NCI-H1694 treated with DMSO at 0.1 percent for 48 hours (cell line): ENCODE results near the gene ATP9B.

Experiments
- DNase-seq: peaks from one replicate; lab custom pipeline; 2025; lab: John Stamatoyannopoulos, UW

Gene ATP9B

DNA sequence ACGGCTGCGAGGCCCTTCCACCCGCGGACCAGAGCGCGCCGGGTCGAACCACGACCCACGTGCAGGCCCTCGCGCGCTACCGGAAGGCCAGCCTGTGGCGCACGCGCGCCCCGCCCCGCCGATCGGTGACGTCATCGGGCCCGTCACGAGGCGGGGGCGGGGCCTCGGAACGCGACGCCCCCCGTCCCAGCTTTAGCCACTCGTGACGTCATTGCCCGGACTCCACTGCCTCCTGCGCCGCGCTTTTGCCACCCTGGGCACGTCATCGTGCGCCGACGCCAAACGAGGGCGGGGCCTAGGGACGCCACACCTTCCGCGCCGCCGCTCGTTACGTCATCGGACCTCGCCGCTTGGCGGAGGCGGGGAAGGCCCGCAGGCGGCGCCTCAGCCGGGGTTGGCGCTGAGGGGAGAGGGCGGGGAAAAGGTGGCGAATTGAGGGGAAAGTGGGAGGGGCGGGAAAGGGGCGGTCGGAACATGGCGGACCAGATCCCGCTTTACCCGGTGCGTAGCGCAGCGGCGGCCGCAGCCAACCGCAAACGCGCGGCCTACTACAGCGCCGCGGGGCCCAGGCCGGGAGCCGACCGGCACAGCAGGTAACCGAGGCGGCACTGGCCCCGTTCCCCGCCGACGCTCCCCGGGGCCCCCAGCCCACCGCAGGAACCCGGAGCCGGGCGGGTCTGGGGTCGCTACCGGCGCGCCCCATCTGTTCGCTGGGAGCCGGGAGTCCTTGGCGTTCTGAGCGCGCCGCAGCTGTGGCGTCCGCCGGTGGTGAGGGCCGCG, at the start of gene ATP9B:
Gene ATP9B (plus strand): TSS at position 458 of the 780 bp plus-strand sequence. CDS start 17 bp downstream, at position 475.
- DNase-seq: peak; percentile 65

DNA sequence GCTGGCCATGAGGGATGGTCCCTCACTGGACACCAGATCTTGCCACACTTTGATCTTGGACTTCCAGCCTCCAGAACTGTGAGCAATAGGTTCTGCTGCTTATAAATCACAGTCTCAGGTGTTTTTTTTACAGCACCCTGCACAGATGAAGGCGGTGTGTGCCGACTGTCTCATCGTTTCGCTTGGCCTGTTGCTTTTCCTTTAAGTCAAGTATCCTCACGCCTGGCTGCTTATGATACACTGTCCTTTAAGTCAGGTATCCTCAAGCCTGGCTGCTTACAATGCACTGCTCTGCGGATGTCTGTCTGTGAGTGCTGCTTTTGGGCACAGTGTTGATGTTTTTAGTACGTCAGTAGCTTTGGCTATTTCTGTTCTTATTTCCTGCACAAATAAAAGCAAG, 49.3 kb upstream of the ATP9B start:
- no peak for DNase-seq

GRCh38 chr18:79022603-79023002, 46.6 kb upstream of the ATP9B start:
- no peak for DNase-seq

DNA sequence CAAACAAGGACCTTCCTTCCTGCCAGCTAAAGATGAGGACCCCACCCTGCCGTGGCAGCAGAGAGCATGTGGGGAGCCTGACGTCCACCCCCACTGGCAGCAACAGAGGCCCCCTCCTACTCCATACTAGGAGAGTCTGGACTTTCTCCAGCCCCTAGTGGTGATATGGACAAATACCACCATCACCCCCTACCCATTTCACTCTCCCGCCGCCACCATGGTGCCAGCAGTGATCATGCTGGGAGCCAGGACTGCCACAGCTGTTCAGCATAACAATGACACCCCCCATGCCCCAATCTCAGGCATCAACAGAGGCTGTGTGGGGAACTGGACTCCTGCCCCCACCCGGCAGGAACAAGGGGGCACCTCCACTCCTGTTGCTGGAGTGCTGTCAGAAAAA, 42.7 kb upstream of the ATP9B start:
- DNase-seq: no peak

DNA sequence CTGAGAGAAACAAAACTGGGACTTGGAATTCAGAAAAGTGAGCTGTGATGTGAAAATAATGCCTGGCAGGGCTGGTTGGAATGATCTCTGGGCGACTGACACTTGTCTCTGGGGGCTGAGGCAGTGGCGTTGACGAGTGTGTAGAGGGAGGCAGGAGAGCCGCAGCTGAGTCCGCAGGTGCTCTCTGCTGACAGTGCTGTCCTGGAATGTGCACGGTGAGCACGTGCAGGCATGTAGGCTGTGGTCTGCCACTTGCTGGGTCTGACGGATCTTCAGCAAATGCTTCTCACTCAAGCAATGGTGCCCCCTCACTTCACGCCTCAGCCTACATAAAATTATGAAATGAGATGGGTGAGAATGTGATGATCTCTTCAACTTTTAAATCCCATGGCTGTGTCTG, 38.5 kb upstream of the ATP9B start:
- no peak for DNase-seq

DNA sequence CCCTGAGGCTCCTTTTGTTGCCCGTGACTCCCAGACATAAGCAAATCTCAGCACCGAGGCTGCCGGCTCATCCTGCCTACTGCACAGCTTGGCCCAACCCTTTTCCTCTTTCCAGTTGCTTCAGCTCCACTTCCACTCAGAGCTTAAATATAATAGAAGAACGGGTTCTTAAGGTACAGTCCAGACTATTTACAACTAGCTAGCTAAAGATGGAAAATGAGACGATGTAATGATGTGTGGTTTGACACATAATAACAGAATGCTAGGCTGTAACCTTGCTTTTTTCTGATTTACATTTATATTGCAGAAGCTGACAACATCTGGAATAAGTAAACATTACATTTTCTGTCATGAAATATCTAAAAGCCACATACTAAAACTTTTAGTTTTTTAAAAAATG, 26.9 kb upstream of the ATP9B start:
- DNase-seq: no peak

DNA sequence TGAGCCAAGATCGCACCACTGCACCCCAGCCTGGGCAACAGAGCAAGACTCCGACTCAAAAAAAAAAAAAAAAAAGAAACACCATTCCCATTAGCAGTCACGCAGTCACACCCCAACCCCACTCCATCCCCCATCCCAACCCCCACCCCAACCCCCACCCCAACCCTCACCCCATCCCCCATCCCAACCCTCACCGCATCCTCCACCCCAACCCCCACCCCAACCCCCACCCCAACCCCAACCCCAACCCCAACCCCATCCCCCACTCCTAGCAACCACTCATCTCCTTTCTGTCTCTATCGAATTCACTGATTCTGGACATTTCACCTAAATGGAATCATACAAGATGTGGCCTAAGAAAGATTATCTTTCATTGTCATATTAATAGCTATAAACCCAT, 25.9 kb upstream of the ATP9B start:
- DNase-seq: no peak

- no peak for DNase-seq
Observed at GRCh38 chr18:79046522-79046921, 22.7 kb upstream of the ATP9B start.

GRCh38 chr18:79047556-79048244, 21.5 kb upstream of the ATP9B start:
- DNase-seq: no peak

DNA sequence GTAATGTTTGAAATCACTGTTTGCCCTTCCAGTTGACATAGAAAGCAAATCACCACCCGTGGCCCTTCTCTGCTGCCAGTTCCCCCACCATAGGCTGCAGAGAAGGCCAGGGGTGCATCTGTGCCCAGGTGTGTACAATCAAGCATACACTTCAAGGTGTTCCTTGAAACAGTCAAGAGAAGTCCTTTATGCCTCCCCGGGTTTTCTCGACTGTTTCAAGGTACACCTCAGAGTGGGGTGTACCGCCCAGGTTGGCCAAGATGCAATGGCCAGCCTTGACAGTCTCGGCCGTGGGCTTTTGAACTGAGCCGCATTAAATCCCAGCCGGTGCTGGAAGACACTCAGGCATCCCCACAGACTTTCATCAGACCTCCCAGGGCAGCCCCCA, 21.0 kb upstream of the ATP9B start:
- DNase-seq: no peak

DNA sequence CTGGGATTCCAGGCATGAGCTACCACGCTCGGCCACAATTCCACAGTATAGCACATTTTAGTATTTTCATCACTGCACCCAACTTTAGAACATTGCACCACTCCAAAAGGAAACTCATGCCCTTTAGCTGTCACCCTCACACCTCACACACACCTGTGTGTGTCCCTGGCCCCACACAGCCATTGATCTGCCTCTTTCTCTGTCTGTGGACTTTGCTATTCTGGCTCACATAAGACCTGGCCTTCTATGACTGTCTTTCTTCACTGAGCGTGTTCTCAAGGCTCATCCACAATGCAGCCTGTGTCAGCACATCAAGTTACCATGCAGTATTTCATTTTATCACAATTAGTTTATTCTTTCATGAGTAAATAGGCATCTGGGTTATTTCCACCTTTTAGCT, 19.7 kb upstream of the ATP9B start:
- no peak for DNase-seq

DNA sequence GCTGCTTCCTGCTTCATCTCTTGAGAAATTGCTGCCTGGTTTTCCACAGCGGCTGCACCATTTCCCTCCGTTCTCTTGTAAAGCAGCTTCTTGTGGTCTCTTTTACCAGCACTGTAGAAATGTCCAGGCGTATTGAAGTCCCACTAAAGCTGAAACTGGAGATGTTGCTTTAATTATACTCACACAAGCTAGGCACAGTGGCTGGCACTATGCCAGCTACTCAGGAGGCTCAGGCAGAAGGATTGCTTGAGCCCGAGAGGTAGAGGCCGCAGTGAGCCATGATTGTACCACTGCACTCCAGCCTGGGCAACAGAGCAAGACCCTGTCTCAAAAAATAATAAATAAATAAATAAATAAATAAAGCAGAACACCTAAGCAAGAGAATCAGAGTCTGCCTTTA, 19.2 kb upstream of the ATP9B start:
- DNase-seq: no peak

DNA sequence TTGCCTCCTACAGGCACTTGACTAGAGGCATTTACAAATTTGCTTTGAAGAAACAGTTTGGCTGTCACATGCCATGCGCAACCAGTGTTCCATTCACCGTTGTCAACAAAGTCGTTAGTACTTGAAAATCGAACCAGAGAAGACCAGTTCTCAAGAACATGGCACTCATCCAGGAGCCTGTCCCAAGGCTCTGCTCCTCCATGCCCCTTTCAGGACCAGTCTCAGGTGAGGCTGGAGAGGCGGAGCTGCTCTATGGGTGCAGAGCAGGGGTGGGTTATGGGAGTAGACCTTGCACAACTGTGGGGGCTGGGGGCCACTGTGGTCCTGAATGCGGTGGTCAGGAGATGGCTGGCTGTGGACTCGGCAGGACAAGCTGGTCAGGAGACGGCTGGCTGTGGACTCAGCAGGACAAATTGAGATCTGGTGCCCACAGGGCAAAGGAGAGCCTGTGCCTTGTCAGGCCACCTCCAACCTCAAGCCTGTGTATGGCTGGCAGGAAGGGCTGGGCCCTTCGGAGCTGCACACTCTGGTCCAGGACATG, 12.3 kb upstream of the ATP9B start:
- no peak for DNase-seq

- no peak for DNase-seq
Observed at GRCh38 chr18:79058007-79058406, 11.2 kb upstream of the ATP9B start.

GRCh38 chr18:79062806-79063205, 6.4 kb upstream of the ATP9B start:
- no peak for DNase-seq

- no peak for DNase-seq
Observed at GRCh38 chr18:79064228-79064627, 5.0 kb upstream of the ATP9B start.

GRCh38 chr18:79065802-79066201, 3.4 kb upstream of the ATP9B start:
- no peak for DNase-seq

GRCh38 chr18:79067611-79068010, 1.6 kb upstream of the ATP9B start:
- DNase-seq: no peak

- no peak for DNase-seq
Observed at GRCh38 chr18:79068341-79068936, 755 bp upstream of the ATP9B start.

DNA sequence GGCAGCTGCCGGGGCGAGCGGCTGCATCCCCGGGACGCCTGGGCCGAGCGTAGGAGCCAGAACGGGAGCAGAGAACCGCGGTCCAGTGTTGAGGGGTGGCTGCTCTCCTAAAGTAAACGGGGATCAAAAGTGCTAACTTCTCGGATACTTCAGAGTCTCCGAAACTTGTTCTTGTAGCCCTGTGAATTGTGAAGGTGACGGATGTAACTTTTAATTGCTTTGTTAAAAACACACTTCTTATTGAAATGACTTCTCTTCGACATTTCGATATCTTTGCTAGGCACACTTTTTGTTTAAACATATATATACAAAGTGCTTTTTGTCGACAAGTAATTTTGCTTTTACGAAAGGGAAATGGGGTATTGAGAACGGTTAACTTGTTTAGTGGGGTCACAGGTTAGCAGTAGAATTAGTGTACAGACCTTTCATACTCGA, 540 bp downstream of the ATP9B start:
- no peak for DNase-seq

DNA sequence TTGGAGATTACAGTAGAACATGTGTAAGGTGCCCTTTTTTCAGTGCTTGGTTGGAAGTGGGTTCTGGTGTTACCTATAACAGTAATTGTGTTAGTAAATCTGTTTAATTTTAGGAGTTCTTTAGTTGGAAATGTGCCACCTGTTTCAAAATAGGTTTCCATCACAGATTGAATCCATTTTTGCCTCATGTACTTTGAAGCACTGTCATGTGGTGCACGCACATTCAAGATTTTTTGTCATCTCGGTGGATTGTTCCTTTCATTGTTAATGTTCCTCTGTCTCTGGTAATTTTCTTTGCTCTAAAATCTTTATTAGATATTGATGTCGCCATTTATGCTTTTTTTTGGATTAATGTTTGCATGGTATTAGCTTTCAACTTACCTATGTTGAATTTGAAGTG, 1.3 kb downstream of the ATP9B start:
- DNase-seq: no peak

DNA sequence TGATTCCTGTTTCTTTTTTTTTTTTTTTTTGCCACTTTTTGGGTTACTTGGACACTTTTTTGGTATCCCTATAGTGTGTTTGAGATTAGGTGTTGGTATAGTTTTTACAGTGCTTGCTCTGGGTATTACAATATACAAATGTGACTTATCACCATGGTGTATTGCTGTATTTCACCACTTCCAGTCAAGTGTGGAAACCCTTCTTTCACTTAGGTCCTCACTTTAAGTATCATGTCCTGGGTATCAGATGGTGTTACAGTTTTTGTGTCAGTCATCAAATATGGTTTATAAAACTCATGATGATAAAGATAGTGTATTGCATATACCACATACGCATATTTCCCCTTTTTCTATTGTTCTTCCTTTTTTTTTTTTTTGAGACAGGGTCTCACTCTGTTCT, 1.8 kb downstream of the ATP9B start:
- no peak for DNase-seq
